GM10266 (cell line): ENCODE results near the gene GPC4.

Experiments used
- DNase-seq: peaks from one replicate; pipeline ENCODE4 v3.0.0; 2012; ENCODE audit errors: extremely low spot score
- TF ChIP-seq, protein P1 (sequence below): IDR thresholded peaks from 2 replicates; pipeline ENCODE4 v1.5.1; 2012; ENCODE audit warnings: mild to moderate bottlenecking, low read depth; ENCODE audit not compliant: control insufficient read depth, insufficient read depth; ENCODE audit errors: missing control alignments

Gene GPC4

DNA sequence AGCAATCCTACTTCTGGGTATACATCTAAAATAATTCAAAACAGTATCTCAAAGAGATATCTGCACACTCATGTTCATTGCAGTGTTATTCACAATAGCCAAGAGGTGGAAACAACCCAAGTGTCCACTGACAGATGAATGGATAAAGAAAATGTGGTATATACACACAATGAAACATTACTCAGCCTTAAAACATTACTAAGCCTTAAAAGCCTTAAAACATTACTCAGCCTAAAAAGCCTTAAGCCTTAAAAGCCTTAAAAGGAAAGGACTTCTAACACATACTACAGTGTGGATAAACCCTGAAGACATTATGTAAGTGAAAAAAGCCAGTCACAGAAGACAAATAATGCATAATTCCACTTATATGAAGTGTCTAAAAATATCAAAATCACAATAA is 156.8 kb downstream of the GPC4 start:
- no peak for DNase-seq
- TF ChIP-seq, protein P1, sequence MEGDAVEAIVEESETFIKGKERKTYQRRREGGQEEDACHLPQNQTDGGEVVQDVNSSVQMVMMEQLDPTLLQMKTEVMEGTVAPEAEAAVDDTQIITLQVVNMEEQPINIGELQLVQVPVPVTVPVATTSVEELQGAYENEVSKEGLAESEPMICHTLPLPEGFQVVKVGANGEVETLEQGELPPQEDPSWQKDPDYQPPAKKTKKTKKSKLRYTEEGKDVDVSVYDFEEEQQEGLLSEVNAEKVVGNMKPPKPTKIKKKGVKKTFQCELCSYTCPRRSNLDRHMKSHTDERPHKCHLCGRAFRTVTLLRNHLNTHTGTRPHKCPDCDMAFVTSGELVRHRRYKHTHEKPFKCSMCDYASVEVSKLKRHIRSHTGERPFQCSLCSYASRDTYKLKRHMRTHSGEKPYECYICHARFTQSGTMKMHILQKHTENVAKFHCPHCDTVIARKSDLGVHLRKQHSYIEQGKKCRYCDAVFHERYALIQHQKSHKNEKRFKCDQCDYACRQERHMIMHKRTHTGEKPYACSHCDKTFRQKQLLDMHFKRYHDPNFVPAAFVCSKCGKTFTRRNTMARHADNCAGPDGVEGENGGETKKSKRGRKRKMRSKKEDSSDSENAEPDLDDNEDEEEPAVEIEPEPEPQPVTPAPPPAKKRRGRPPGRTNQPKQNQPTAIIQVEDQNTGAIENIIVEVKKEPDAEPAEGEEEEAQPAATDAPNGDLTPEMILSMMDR, result no peak

DNA sequence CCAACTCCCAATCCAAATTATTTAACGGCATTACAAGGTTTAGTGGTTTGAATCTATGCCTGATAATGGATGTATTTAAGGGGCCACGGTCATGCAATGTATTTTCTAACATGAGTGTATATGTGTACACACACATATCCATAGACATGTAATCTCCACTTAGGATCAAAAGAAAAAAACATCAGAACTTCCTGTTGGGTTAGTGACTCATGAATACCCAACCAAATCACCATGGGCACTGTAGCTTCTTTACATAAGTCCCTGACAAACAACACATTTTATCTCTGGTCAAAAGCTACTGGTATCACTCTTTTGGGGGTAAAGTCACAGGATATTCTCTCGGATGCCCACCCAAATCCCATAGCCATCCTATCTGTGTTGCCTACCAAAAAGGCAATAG is 160.6 kb downstream of the GPC4 start:
- TF ChIP-seq, protein P1, result no peak
- DNase-seq, result no peak

DNA sequence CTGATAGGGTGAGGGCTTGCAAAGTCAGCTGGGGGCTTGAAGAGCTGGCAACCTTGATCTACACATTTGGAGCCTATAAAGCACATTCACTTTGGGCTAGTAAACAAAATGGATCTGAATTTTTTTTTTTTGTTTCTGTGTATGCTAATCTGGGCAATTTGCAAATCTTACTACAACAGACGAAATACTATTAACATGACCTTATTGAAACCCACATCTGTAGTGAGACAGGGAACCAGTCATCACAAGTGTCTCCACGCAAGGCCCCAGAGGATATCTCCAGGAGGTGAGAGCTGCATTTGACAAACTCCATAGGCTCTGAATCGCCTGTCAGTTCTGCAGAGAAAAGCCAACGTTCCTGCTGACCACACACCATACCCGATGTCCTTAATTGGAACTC is 164.1 kb downstream of the GPC4 start:
- no peak for DNase-seq
- TF ChIP-seq, protein P1, result no peak

DNA sequence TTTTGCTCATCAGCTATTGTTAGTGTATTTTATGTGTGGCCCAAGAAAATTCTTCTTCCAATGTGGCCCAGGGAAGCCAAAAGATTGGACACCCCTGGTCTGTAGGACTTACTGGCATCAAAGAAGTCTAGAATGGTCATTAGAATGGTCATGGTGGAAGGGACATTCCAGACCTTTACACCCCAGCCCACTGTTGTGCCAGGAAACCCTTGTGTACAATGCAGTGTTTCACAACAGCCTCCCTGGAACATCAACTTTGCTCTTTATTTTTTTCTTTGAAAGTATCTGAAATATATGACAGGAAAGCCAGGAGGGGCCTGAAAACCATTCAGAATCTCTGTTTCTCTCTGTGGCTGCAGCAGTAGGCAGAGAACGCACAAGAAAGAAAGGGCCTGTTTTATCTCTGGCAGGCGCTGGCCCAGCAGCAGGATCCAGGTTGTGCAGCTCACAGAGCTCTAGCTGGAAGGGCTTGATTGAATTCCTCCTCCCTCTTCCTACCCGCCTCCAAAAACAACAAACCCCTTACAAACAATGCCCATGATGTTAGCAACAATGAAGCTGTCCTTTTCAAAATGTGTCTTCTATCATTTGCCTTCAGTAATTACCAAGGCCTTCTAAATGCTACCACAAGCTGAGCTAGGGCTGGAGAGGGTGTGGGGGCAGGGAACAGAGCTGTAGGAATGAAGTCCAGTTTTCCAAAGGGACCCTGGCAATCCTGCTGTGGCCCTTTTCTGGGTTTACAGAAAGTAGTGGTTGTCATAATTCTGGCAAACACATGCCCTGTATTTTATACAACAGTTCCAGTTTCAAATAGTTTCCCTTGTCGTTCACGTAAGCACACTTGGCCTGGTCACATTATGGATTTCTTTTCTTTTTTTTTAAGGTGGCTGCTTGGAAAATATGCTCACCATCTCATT is 164.8 kb downstream of the GPC4 start:
- TF ChIP-seq, protein P1, result no peak
- no peak for DNase-seq
